Fibroblast of skin of scalp (primary cell): ENCODE measurements around the gene TTC9B.
"Not testable (repeated sequence)": the region's sequence is repeated elsewhere in the genome, so short reads cannot be mapped to it uniquely, and the experiment has no call there.

Experiments used
- DNase-seq: peaks from one replicate; pipeline ENCODE4 v3.0.0-alpha.2; 2013

The TTC9B gene

DNA sequence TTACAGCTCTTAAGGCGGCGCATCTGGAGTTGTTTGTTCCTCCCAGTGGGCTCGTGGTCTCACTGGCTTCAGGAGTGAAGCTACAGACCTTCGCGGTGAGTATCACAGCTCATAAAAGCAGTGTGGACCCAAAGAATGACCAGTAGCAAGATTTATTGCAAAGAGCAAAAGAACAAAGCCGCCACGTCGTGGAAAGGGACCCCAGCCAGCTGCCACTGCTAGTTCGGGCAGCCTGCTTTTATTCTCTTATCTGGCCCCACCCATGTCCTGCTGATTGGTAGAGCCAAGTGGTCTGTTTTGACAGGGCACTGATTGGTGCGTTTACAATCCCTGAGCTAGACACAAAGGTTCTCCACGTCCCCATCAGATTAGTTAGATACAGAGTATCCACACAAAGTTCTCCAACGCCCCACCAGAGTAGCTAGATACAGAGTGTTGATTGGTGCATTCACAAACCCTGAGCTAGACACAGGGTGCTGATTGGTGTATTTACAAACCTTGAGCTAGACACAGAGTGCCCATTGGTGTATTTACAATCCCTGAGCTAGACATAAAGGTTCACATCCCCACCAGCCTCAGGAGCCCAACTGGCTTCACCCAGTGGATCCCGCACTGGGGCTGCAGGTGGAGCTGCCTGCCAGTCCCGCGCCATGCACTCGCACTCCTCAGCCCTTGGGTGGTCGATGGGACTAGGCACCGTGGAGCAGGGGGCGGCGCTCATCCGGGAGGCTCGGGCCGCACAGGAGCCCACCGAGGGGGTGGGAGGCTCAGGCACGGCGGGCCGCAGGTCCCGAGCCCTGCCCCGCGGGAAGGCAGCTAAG, 48.5 kb downstream of the TTC9B start:
- not testable (repeated sequence) for DNase-seq
